Astrocyte of the spinal cord (primary cell): ENCODE measurements around the gene OR4D10.
"Not testable (repeated sequence)": the region's sequence is repeated elsewhere in the genome, so short reads cannot be mapped to it uniquely, and the experiment has no call there.

Source experiments
- DNase-seq: peaks from one replicate; pipeline ENCODE4 v3.0.0; 2011; ENCODE audit warnings: low read depth, low spot score
- H3K4me3 ChIP-seq: 2 replicates; pipeline ENCODE4 v1.5.1; 2011; ENCODE audit warnings: low read depth, mild to moderate bottlenecking, low read length, moderate library complexity
- CTCF ChIP-seq: IDR thresholded peaks from 2 replicates; pipeline ENCODE4 v1.5.1; 2012; ENCODE audit warnings: low read depth, mild to moderate bottlenecking, low read length, inconsistent platforms
- in situ Hi-C: cut with HindIII; loops from 2 replicates; pipeline ENCODE4 v1.10.0; 2017; ENCODE audit warnings: low sequenced_read_pairs

The OR4D10 gene

GRCh38 chr11:59511675-59512074 is 38.6 kb downstream of the OR4D10 start:
- DNase-seq = no peak
- H3K4me3 ChIP-seq = no peak overlapping the region
- in situ Hi-C loops = no loop called here
- no peak for TF ChIP-seq CTCF

- in situ Hi-C loops, H3K4me3 ChIP-seq, DNase-seq: not testable (repeated sequence)
These were observed 47.0 kb downstream of the OR4D10 start for GRCh38 chr11:59520139-59520538.

- in situ Hi-C loops = no loop called here
- no peak for TF ChIP-seq CTCF
- no peak for DNase-seq
- no peak overlapping the region for H3K4me3 ChIP-seq
These were observed 47.6 kb downstream of the OR4D10 start for GRCh38 chr11:59520741-59521140.

GRCh38 chr11:59523541-59523940 is 50.4 kb downstream of the OR4D10 start:
- in situ Hi-C loops = no loop called here
- H3K4me3 ChIP-seq = no peak overlapping the region
- no peak for DNase-seq
- no peak for TF ChIP-seq CTCF

- no peak for DNase-seq
- in situ Hi-C loops = no loop called here
- no peak for TF ChIP-seq CTCF
- H3K4me3 ChIP-seq = no peak overlapping the region
These were observed 55.6 kb downstream of the OR4D10 start for GRCh38 chr11:59528711-59529110.
